ENCODE measurements around the gene CYP11A1. TPM values are rescaled to one million over a fixed set of nuclear protein-coding genes. Genes with fewer than 3 reads are reported as not detected.

CYP11A1 gene
- total RNA-seq, 1 donor from 2014 or later = 0.82 TPM

GRCh38 chr15:74377831-74378766 lies 10.7 kb upstream of the CYP11A1 start:
- Mint-ChIP-seq H3K27ac (ENCODE audit: unreplicated experiment) (no peak overlapping the region), H3K36me3 (ENCODE audit: low read depth, unreplicated experiment) (no peaks in the 10 kb centered on the region), H3K9me3 (ENCODE audit: unreplicated experiment) (no peaks in the 10 kb centered on the region), H3K4me3 (ENCODE audit: unreplicated experiment) (no peak overlapping the region), H3K27me3 (ENCODE audit: unreplicated experiment) (peaks cover 6% of the 10 kb centered on the region), H3K4me1 (ENCODE audit: unreplicated experiment) (peaks cover 22% of the 10 kb centered on the region)
- no peak for DNase-seq (ENCODE audit: low spot score)
- TF ChIP-seq CTCF (IDR thresholded peaks at IDR 0.05; ENCODE audit: unreplicated experiment) = no peak

GRCh38 chr15:74376825-74377581 lies 9.6 kb upstream of the CYP11A1 start:
- H3K9me3 Mint-ChIP-seq (ENCODE audit: unreplicated experiment) = no peaks in the 10 kb centered on the region
- no peaks in the 10 kb centered on the region for H3K36me3 Mint-ChIP-seq (ENCODE audit: low read depth, unreplicated experiment)
- H3K27ac Mint-ChIP-seq (ENCODE audit: unreplicated experiment) = no peak overlapping the region
- H3K4me3 Mint-ChIP-seq (ENCODE audit: unreplicated experiment) = no peak overlapping the region
- peaks cover 26% of the 10 kb centered on the region for H3K4me1 Mint-ChIP-seq (ENCODE audit: unreplicated experiment)
- TF ChIP-seq CTCF (IDR thresholded peaks at IDR 0.05; ENCODE audit: unreplicated experiment) = no peak
- DNase-seq (ENCODE audit: low spot score) = no peak
- peaks cover 9% of the 10 kb centered on the region for H3K27me3 Mint-ChIP-seq (ENCODE audit: unreplicated experiment)

GRCh38 chr15:74376226-74376625 lies 8.8 kb upstream of the CYP11A1 start:
- H3K36me3 Mint-ChIP-seq (ENCODE audit: low read depth, unreplicated experiment) = no peaks in the 10 kb centered on the region
- no peak overlapping the region for H3K27ac Mint-ChIP-seq (ENCODE audit: unreplicated experiment)
- no peak overlapping the region for H3K4me3 Mint-ChIP-seq (ENCODE audit: unreplicated experiment)
- H3K27me3 Mint-ChIP-seq (ENCODE audit: unreplicated experiment) = peaks cover 7% of the 10 kb centered on the region
- H3K4me1 Mint-ChIP-seq (ENCODE audit: unreplicated experiment) = peaks cover 28% of the 10 kb centered on the region
- no peaks in the 10 kb centered on the region for H3K9me3 Mint-ChIP-seq (ENCODE audit: unreplicated experiment)
- DNase-seq (ENCODE audit: low spot score) = no peak
- no peak for TF ChIP-seq CTCF (IDR thresholded peaks at IDR 0.05; ENCODE audit: unreplicated experiment)

GRCh38 chr15:74375303-74375693 lies 7.9 kb upstream of the CYP11A1 start:
- DNase-seq (ENCODE audit: low spot score) = peak; percentile 86

More at GRCh38 chr15:74375303-74375693, 7.9 kb upstream of the CYP11A1 start:
- H3K27ac Mint-ChIP-seq (ENCODE audit: unreplicated experiment) = no peak overlapping the region
- H3K4me1 Mint-ChIP-seq (ENCODE audit: unreplicated experiment) = peaks cover 28% of the 10 kb centered on the region
- H3K4me3 Mint-ChIP-seq (ENCODE audit: unreplicated experiment) = peak overlapping the region; percentile 52
- peak; percentile 75 for TF ChIP-seq CTCF (IDR thresholded peaks at IDR 0.05; ENCODE audit: unreplicated experiment)
- no peaks in the 10 kb centered on the region for H3K9me3 Mint-ChIP-seq (ENCODE audit: unreplicated experiment)
- peaks cover 7% of the 10 kb centered on the region for H3K27me3 Mint-ChIP-seq (ENCODE audit: unreplicated experiment)
- H3K36me3 Mint-ChIP-seq (ENCODE audit: low read depth, unreplicated experiment) = no peaks in the 10 kb centered on the region
